ENCODE measurements around the gene FYB2. TPM values are rescaled to one million over a fixed set of nuclear protein-coding genes. Genes with fewer than 3 reads are reported as not detected.

FYB2 gene
- total RNA-seq, 1 experiment from 2014 or later = 0.15 TPM

GRCh38 chr1:56780826-56781225 lies 38.4 kb downstream of the FYB2 start (continued):
- TF ChIP-seq ATF3 (CRISPR knock-in tag; conservative IDR thresholded peaks at IDR 0.05) (no peak), FOXP4 (CRISPR knock-in tag; IDR thresholded peaks at IDR 0.05) (no peak), ZSCAN18 (CRISPR knock-in tag; IDR thresholded peaks at IDR 0.05) (no peak), STAT6 (CRISPR knock-in tag; conservative IDR thresholded peaks at IDR 0.05; ENCODE audit: low read depth) (no peak), RELA (CRISPR knock-in tag; IDR thresholded peaks at IDR 0.05; ENCODE audit: borderline replicate concordance) (no peak), JAZF1 (CRISPR knock-in tag; IDR thresholded peaks at IDR 0.05) (no peak), ZNF219 (CRISPR knock-in tag; IDR thresholded peaks at IDR 0.05; ENCODE audit: borderline replicate concordance) (no peak), AR (CRISPR knock-in tag; IDR thresholded peaks at IDR 0.05) (no peak), GRHL2 (CRISPR knock-in tag; IDR thresholded peaks at IDR 0.05; ENCODE audit: insufficient replicate concordance, severe bottlenecking) (no peak), HMGA2 (CRISPR knock-in tag; IDR thresholded peaks at IDR 0.05) (no peak), JUN (CRISPR knock-in tag; IDR thresholded peaks at IDR 0.05) (no peak), ATF2 (CRISPR knock-in tag; IDR thresholded peaks at IDR 0.05; ENCODE audit: borderline replicate concordance, low read depth) (no peak), ESRRA (CRISPR knock-in tag; IDR thresholded peaks at IDR 0.05; ENCODE audit: borderline replicate concordance) (no peak), ZNF317 (CRISPR knock-in tag; IDR thresholded peaks at IDR 0.05; ENCODE audit: borderline replicate concordance, low read depth) (no peak), ZNF512 (CRISPR knock-in tag; IDR thresholded peaks at IDR 0.05; ENCODE audit: borderline replicate concordance) (no peak), MYBL2 (CRISPR knock-in tag; IDR thresholded peaks at IDR 0.05) (no peak)
